HepG2 (cell line): ENCODE data around the gene ZNF467. TPM values are rescaled to one million over a fixed set of nuclear protein-coding genes. Genes with fewer than 3 reads are reported as not detected.

Source experiments
- ATAC-seq: fragments of 200-7000 bp; cut with Tn5 transposase; 3 replicates; pipeline ENCODE4 v1.9.1; 2020; ENCODE audit warnings: mild to moderate bottlenecking, moderate library complexity
- BruUV-seq: library from RNA; stranded (reverse); fragments of 400-500 nt; replicated peaks from 2 replicates; lab custom pipeline; 2021; lab: Mats Ljungman, UMichigan
- CTCF ChIA-PET: fragments of 300-600 bp; formaldehyde crosslinking; extraction: SDS; loops from one replicate; lab custom pipeline; 2021; ENCODE audit warnings: low total read pairs, inconsistent platforms, low intra/inter-chr PET ratio; lab: Yijun Ruan, JAX
- POLR2A ChIA-PET: fragments of 350-600 bp; sonication (Branson Sonifier 250); formaldehyde crosslinking; loops from one replicate; lab custom pipeline; 2020; ENCODE audit warnings: antibody characterized with exemption, inconsistent platforms; lab: Yijun Ruan, JAX
- DNase-seq: peaks from one replicate; pipeline ENCODE4 v3.0.0-alpha.2; 2015; ENCODE audit warnings: low spot score
- FAIRE-seq: peaks from 3 replicates; lab custom pipeline; 2011; peaks lifted over from hg19 to GRCh38; lab: Jason Lieb, UNC
- H2AFZ ChIP-seq: one replicate; pipeline ENCODE4 v1.6.1; 2011; ENCODE audit warnings: low read length, inconsistent platforms
- H3K27ac ChIP-seq: fragments of 300-600 bp; 3 replicates; pipeline ENCODE4 v1.8.0; 2011; ENCODE audit warnings: mixed run types, mild to moderate bottlenecking, mixed read lengths, low read length, inconsistent platforms; ENCODE audit not compliant: insufficient read depth; ENCODE audit errors: extremely low read length
- H3K27me3 ChIP-seq, 2 experiments: fragments of 200-600 bp in 1 of 2; 2 replicates in 1 of 2; 3 replicates in 1 of 2; pipeline versions ENCODE4 v1.6.0 to v1.8.0; 2011; ENCODE audit warnings: low read length in 2 of 2, mild to moderate bottlenecking in 2 of 2, moderate library complexity in 2 of 2, inconsistent platforms in 1 of 2; ENCODE audit not compliant: insufficient read depth in 2 of 2, control insufficient read depth in 1 of 2
- H3K36me3 ChIP-seq, 2 experiments: fragments of 200-600 bp in 1 of 2; replicated peaks in 1 of 2; 2 replicates in 1 of 2; 3 replicates in 1 of 2; pipeline versions ENCODE4 v1.5.1 to v1.8.0; 2011; ENCODE audit warnings: low read length in 2 of 2, inconsistent platforms in 1 of 2; ENCODE audit not compliant: insufficient read depth in 2 of 2, control insufficient read depth in 1 of 2
- H3K4me1 ChIP-seq: 2 replicates; pipeline ENCODE4 v1.5.1; 2012; ENCODE audit warnings: low read length, inconsistent platforms; ENCODE audit not compliant: insufficient read depth
- H3K4me2 ChIP-seq: 2 replicates; pipeline ENCODE4 v1.6.0; 2011; ENCODE audit warnings: low read depth, low read length, inconsistent platforms
- H3K4me3 ChIP-seq, 3 experiments: fragments of 200-600 bp in 1 of 3; sonication (generic), shearing (Covaris generic) in 1 of 3; replicated peaks in 1 of 3; 2 replicates each; pipeline ENCODE4 v1.5.1; 2011 to 2016; ENCODE audit warnings: low read length in 3 of 3, inconsistent platforms in 2 of 3, low read depth in 2 of 3, mild to moderate bottlenecking in 2 of 3, control low read depth in 1 of 3, mixed read lengths in 1 of 3; ENCODE audit not compliant: insufficient read depth in 1 of 3
- H3K79me2 ChIP-seq: one replicate; pipeline ENCODE4 v1.6.1; 2011; ENCODE audit warnings: low read length, inconsistent platforms; ENCODE audit not compliant: insufficient read depth
- H3K9ac ChIP-seq: 2 replicates; pipeline ENCODE4 v1.6.0; 2011; ENCODE audit warnings: mild to moderate bottlenecking, low read depth, low read length, inconsistent platforms; ENCODE audit not compliant: insufficient read depth
- H3K9me3 ChIP-seq: 2 replicates; pipeline ENCODE4 v1.5.1; 2012; ENCODE audit warnings: mild to moderate bottlenecking, low read length
- H4K20me1 ChIP-seq: 2 replicates; pipeline ENCODE4 v1.6.0; 2011; ENCODE audit warnings: inconsistent platforms, mild to moderate bottlenecking, low read length, moderate library complexity; ENCODE audit not compliant: insufficient read depth
- ELF3 ChIP-seq: IDR thresholded peaks from 2 replicates; pipeline ENCODE4 v1.6.1; 2016; ENCODE audit warnings: missing genetic modification reagents, missing compliant biosample characterization
- FOXO1 ChIP-seq: sonication (generic); formaldehyde crosslinking; IDR thresholded peaks from 2 replicates; pipeline ENCODE4 v1.4.0; 2020; ENCODE audit warnings: missing genetic modification reagents
- GPBP1L1 ChIP-seq: sonication (generic); formaldehyde crosslinking; IDR thresholded peaks from 2 replicates; pipeline ENCODE4 v1.5.0; 2020; ENCODE audit warnings: mild to moderate bottlenecking, missing genetic modification reagents
- HNF1B ChIP-seq: sonication (generic); formaldehyde crosslinking; IDR thresholded peaks from 2 replicates; pipeline ENCODE4 v1.5.1; 2020; ENCODE audit warnings: mild to moderate bottlenecking, moderate library complexity, missing genetic modification reagents
- HNF4G ChIP-seq, 2 experiments: sonication (generic) in 1 of 2; formaldehyde crosslinking in 1 of 2; IDR thresholded peaks; 2 replicates each; pipeline versions ENCODE4 v1.4.0 to v1.6.1; 2011 to 2020; ENCODE audit warnings: borderline replicate concordance in 2 of 2, low read depth in 2 of 2, mild to moderate bottlenecking in 2 of 2, low read length in 1 of 2, missing genetic modification reagents in 1 of 2, moderate library complexity in 1 of 2
- KMT2B ChIP-seq: IDR thresholded peaks from 2 replicates; pipeline ENCODE4 v1.6.1; 2016; ENCODE audit warnings: missing genetic modification reagents, missing compliant biosample characterization
- PAF1 ChIP-seq: IDR thresholded peaks from 2 replicates; pipeline ENCODE4 v1.6.1; 2016; ENCODE audit warnings: missing genetic modification reagents, missing compliant biosample characterization
- PHF8 ChIP-seq: sonication (generic); formaldehyde crosslinking; IDR thresholded peaks from 2 replicates; pipeline ENCODE4 v1.5.0; 2020; ENCODE audit warnings: missing genetic modification reagents
- SIN3A ChIP-seq: IDR thresholded peaks from 2 replicates; pipeline ENCODE4 v1.6.1; 2011; ENCODE audit warnings: low read depth, mild to moderate bottlenecking, control low read depth, low read length, borderline replicate concordance
- SP140L ChIP-seq: sonication (generic); formaldehyde crosslinking; IDR thresholded peaks from 2 replicates; pipeline ENCODE4 v1.4.0; 2020; ENCODE audit warnings: missing genetic modification reagents, borderline replicate concordance
- TEAD2 ChIP-seq: sonication (generic); formaldehyde crosslinking; IDR thresholded peaks from 2 replicates; pipeline ENCODE4 v1.9.0; 2021; ENCODE audit warnings: missing genetic modification reagents
- THAP11 ChIP-seq: IDR thresholded peaks from 2 replicates; pipeline ENCODE4 v1.6.1; 2016; ENCODE audit warnings: missing biosample characterization, missing genetic modification reagents
- ZBTB25 ChIP-seq: IDR thresholded peaks from 2 replicates; pipeline ENCODE4 v1.6.1; 2018; ENCODE audit warnings: missing genetic modification reagents
- ZFP82 ChIP-seq: sonication (generic); formaldehyde crosslinking; IDR thresholded peaks from 2 replicates; pipeline ENCODE4 v1.5.1; 2020; ENCODE audit warnings: mild to moderate bottlenecking, missing genetic modification reagents, borderline replicate concordance
- ZNF576 ChIP-seq: sonication (generic); formaldehyde crosslinking; IDR thresholded peaks from 2 replicates; pipeline ENCODE4 v1.4.0; 2020; ENCODE audit warnings: mild to moderate bottlenecking, missing genetic modification reagents
- ZNF652 ChIP-seq: IDR thresholded peaks from 2 replicates; pipeline ENCODE4 v1.6.1; 2016; ENCODE audit warnings: low read depth, borderline replicate concordance
- ZNF75D ChIP-seq: sonication (generic); formaldehyde crosslinking; IDR thresholded peaks from 2 replicates; pipeline ENCODE4 v1.8.1; 2023; ENCODE audit warnings: missing genetic modification reagents, mild to moderate bottlenecking, borderline replicate concordance
- ZSCAN21 ChIP-seq: sonication (generic); formaldehyde crosslinking; IDR thresholded peaks from 2 replicates; pipeline ENCODE4 v1.8.0; 2022; ENCODE audit warnings: mild to moderate bottlenecking, missing genetic modification reagents, moderate library complexity, borderline replicate concordance
- WGBS: methylation state at CpG from one replicate; pipeline ENCODE4 v1.1.6; 2017; ENCODE audit warnings: low lambda C conversion rate; 5-methylcytosine and 5-hydroxymethylcytosine counted together
- in situ Hi-C: cut with HindIII; loops from 2 replicates; pipeline ENCODE4 v1.10.0; 2017; ENCODE audit warnings: low pct_unique_long_range_greater_than_20kb; ENCODE audit not compliant: extremely low pct_ligation_motif_present
- intact Hi-C: fragments of 100-400 bp; cut with micrococcal nuclease; formaldehyde crosslinking; loops from one replicate; pipeline ENCODE4 v1.10.0; 2022; ENCODE audit not compliant: unreplicated experiment
- polyA plus RNA-seq, 8 experiments: library from polyadenylated mRNA; depleted of rRNA in 3 of 8; stranded (reverse) in 7 of 8; unstranded in 1 of 8; fragments of >200 nt; fragmentation: Illumina TruSeq in 4 of 8; extraction: Trizol in 4 of 8; gene quantifications; 2 replicates each; pipeline versions ENCODE4 v1.2.1 to v1.2.3, GENCODE V29; 2011 to 2016; ENCODE audit warnings: low read depth in 4 of 8, missing spikeins in 1 of 8, mixed read lengths in 1 of 8; ENCODE audit not compliant: insufficient read depth in 1 of 8
- total RNA-seq, 5 experiments: library from RNA; depleted of rRNA; stranded (reverse); fragments of >200 nt; fragmentation: Illumina TruSeq; extraction: Trizol; gene quantifications; 2 replicates each; pipeline ENCODE4 v1.2.3, GENCODE V29; 2016; ENCODE audit warnings: low read depth in 1 of 5

ZNF467 gene
- total and polyA plus RNA-seq, 2 of the 13 experiments (the other 11 are each of a cell fraction or from before 2014, with no cell fraction given): 0.03 TPM; not detected in 1

GRCh38 chr7:149818536-149818840 lies 45.1 kb upstream of the ZNF467 start:
- no TSS peak for BruUV-seq
- POLR2A ChIA-PET: no interaction called here

More at GRCh38 chr7:149818536-149818840, 45.1 kb upstream of the ZNF467 start:
- Histone ChIP-seq H3K79me2 (no peaks in the 10 kb centered on the region), H4K20me1 (no peaks in the 10 kb centered on the region), H3K4me2 (no peak overlapping the region), H3K27ac (no peak overlapping the region), H3K9ac (no peak overlapping the region), H2AFZ (no peak overlapping the region), H3K36me3 (no peaks in the 10 kb centered on the region), H3K9me3 (no peaks in the 10 kb centered on the region), H3K4me3 (no peak overlapping the region), H3K4me1 (peaks cover 33% of the 10 kb centered on the region), H3K27me3 (peaks cover 3 to 4% of the 10 kb centered on the region in 2 experiments; a peak in 2 of 5 replicates)
- CTCF ChIA-PET: no interaction called here
- 87% methylated on average over 3 of the region's 9 CpGs for WGBS
- in situ Hi-C loops (no loop called here), intact Hi-C loops (no loop called here)
- TF ChIP-seq PAF1 (CRISPR knock-in tag) (no peak), ZFP82 (CRISPR knock-in tag) (no peak), GPBP1L1 (CRISPR knock-in tag) (no peak), FOXO1 (CRISPR knock-in tag) (no peak), HNF4G (IDR thresholded peaks at IDR 0.05; ENCODE audit: borderline replicate concordance, low read depth, low read length) (no peak), HNF4G (CRISPR knock-in tag; IDR thresholded peaks at IDR 0.05; ENCODE audit: borderline replicate concordance, low read depth) (no peak), PHF8 (no peak), SP140L (CRISPR knock-in tag) (no peak), ZNF576 (CRISPR knock-in tag) (no peak), TEAD2 (no peak), ELF3 (CRISPR knock-in tag) (no peak), ZNF652 (CRISPR knock-in tag) (no peak), KMT2B (CRISPR knock-in tag) (no peak), ZBTB25 (no peak), SIN3A (no peak), HNF1B (CRISPR knock-in tag) (no peak), ZSCAN21 (CRISPR knock-in tag) (no peak), THAP11 (CRISPR knock-in tag) (no peak), ZNF75D (CRISPR knock-in tag) (no peak)
- DNase-seq (no peak), ATAC-seq (no peak), FAIRE-seq (no peak)
